NK-92 treated with Interleukin-12 subunit alpha and Interleukin-12 subunit beta, amount 100 ng/mL, for 24 hours (cell line): ENCODE measurements around the gene EVC2.
"Not testable (repeated sequence)": the region's sequence is repeated elsewhere in the genome, so short reads cannot be mapped to it uniquely, and the experiment has no call there.

Experiments
- DNase-seq: peaks from one replicate; lab custom pipeline; 2025; lab: John Stamatoyannopoulos, UW

Gene EVC2

DNA sequence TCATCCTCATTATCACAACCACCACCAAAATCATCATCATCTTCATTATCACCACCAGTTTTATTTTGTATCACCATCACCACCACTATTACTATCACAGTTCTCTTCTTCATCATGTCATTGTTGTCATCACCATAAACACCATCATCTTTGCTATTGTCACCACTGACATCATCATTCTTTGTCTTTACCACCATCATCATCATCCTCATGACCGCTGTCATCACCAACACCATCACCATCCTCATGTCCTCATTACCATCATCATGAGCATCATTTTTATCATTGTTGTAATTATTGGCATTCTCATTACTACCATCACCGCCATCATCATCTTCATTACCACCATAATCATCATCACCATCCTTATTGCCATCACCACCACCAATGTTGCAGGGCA is 34.0 kb upstream of the EVC2 start:
- no peak for DNase-seq

DNA sequence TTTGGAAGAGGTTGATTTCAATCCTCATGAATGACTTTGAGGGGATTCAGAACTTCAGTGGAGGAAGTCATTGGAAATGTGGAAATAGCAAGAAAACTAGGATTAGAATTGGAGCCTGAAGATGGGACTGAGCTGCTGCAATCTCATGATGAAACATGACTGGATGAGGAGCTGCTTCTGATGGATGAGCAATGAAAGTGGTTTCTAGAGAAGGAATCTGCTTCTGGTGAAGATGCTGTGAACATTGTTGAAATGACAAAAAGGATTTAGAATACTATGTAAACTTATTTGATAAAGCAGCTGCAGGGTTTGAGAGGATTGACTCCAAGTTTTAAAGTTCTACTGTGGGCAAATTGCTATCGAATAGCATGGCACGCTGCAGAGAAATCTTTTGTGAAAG is 29.7 kb upstream of the EVC2 start:
- DNase-seq, result no peak

DNA sequence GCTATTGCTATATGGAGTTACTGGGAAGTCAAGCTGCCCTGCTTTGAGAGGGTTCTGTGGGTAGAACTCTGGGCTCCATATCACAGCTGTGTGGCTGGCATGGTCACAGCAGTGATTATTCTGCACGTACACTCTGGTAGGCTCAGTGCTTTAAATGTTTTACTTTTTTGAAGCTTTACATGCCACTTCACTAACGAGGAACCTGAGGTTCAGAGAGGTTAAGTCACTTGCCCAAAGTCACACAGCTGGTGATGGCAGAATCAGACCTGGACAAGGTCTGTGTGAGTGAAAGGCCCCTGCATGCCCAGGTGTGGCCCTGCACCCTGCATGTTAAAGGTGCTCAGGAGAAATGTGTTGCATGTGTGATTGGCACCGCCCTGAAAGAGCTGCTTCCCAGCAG is 27.1 kb upstream of the EVC2 start:
- DNase-seq, result no peak

DNA sequence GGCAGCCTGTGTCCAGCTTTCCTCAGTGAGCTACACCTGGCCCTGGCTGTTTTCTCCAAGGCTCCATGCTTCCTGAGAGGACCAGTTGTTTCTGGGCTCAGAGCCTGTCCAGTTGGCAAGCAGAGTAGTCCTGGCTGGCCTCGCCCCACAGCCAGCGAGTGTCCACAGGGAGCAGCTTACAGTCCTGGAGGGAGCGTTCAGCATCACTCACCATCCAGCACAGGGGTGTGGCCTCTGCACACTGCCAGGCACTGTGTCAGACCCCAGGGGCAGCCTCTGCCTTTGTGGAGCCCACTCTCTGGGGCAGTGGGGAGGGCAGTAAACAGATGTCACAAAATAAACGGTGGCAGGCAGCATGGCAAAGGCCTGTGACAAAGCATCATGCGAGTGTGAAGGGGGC is 26.5 kb upstream of the EVC2 start:
- no peak for DNase-seq

DNA sequence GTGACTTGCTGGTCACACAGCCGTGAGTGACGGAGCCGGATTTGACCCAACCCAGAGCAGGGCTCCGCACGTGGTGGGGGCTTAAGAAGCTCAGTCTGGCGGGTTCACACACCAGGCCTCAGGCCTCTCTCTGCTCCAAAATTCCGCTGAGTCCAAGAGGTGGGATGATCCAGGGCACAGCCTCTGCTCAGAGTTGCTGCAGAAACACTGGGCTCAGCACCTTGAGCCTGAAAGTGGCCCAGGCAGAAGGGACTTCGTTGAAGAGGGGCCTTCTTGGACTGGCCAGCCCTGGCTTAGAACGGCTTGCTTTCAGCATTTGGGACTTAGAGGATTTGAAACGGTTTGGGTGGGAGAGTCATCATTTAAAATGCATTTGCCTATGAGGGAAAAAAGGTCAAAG is 23.8 kb upstream of the EVC2 start:
- DNase-seq, result no peak

DNA sequence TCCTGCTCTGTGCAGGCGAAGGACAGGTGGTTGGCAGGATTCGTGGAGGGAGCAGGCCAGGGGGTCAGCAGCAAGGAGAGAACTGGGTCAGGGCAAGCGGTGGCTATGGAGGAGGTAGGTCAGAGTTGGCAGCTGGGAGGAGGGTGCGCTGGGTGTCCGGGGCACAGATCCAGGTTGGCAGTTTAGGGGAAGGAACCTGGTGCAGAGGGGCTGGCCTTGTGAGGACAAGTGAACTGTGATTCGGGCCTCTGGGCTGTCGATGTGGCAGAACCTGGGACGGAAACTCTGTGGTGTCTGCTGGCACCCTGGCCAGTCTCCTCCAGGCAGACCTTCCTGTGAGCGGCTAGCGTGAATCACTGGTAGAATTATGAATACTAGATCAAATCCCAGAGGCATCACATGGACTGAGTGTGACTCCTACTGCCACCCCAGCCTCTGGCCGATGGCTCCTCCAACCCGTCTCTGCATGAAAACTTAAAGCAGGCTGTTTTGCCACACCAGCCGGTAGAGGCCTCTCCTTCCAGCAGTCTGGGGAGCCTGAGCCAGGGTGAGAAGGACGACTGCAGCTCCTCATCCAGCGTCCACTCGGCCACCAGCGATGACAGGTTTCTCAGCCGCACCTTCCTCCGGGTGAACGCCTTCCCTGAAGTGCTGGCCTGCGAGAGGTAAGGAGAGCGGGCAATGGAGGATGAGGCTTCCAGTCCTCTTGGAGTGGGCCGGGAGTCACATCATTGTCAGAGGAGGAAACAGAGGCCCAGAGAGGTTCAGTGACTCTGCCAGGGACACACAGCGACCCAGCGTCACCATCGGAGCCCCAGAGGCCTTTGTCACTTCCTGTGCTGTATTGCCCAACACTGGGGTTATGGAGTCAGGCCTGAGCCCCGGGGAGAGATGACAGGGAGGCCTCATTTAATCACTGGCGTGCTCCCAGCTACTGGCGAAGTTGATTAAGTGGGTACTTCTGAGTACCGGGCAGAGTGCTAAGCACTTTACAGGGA is 22.9 kb upstream of the EVC2 start:
- no peak for DNase-seq

DNA sequence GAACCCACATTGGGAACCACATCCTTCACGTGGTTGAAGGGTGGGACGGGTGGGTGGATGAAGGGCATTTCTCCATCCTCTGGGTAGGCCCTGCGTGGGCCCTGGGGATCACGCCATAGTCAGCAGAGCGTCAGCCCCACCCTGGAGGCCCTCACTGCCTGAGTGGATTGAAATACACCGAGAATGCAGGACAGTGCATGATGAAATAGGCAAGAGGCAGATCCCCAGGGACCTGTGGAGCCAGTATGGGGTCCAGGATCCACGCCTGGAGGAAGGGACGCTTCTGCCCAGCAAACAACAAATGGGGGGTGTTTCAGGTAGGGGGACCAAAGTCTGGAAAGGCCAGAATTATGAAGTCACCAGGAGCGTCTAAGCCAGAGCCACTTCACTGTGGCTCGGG is 22.1 kb upstream of the EVC2 start:
- no peak for DNase-seq

DNA sequence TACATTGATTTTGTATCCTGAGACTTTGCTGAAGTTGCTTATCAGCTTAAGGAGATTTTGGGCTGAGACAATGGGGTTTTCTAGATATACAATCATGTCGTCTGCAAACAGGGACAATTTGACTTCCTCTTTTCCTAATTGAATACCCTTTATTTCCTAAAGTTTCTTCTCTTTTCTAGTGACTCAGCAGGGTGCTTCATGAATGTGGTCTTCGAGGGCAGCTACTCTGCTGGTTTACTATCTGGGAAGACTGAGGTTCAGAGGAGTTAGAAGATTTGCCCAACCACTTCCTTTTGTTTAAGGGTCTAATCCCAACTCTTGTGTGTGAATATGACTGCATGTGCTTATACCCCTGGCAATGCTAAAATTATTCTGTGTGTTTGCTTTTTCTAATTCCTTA is 20.1 kb upstream of the EVC2 start:
- DNase-seq, result not testable (repeated sequence)

DNA sequence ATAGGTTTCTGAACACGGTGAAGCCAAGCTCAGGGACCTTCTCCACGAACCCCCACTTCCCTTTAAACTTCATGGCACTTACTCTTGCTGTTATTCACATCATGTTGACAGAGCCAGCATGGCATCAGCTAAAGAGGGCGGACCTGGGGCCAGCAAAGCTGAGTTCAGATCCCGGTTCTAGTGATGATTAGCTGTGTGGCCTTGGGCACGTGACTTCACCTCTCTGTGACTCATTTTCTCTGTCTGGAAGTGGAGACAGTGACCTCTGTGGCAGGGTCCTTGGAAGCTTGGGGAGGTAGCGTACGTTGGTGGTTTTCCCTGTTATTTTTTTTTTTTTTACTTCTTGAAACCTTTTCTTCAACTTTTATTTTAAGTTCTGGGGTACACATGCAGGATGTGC is 16.0 kb upstream of the EVC2 start:
- no peak for DNase-seq

DNA sequence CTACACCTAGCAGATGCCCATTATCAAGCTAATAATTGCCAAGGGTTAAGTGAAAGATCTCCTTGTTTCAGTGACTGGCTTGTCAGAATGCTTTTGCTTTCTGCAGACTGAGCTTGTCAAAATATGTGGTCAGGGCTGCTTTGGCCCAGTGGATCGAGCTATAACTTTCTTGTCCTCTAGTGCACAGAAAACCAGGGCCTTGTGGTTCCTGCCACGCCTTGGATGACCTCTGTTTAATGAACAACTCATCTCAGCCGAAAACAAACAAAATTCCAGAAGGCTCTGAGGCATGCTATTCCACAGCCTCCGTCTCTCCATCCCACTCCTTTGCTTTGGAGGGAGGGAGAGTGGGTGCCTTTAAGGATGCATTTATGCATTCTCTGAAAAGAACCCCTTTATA is 14.0 kb upstream of the EVC2 start:
- DNase-seq, result no peak

DNA sequence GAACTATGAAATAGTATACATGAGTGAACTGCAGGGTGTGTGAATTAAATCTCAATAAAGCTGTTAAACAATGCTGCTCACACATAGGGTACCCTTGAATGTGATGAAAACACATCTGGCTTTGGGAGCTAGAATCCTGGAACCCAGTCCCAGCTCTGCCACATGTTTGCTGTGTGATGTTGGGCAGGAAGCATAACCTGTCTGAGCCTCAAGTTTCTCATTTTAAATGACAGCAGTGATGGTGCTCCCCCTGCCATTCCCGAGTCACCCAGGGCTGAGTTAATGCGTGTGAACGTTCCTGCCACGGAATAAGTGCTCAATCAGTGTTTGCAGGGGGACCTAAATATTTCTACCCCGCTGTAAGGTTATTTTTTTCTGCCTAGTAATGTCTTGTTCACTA is 13.6 kb upstream of the EVC2 start:
- no peak for DNase-seq

DNA sequence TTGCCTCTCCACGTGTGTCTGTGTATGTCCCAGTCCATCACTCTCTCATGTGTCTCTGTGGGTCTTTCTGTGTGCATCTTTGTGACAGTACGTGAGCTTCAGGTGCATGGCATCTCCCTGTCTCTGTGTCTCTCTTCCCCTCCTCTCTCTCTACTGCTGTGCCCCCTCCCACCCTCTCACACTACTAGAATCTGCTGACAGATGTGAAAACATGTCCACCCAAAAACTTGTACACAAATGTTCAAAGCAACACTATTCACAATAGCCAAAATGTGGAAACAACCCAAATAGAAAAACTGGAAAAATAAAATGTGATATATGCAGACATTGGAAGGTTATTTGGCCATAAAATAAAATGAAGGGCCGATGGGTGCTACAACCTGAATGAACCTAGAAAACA is 12.6 kb upstream of the EVC2 start:
- no peak for DNase-seq

DNA sequence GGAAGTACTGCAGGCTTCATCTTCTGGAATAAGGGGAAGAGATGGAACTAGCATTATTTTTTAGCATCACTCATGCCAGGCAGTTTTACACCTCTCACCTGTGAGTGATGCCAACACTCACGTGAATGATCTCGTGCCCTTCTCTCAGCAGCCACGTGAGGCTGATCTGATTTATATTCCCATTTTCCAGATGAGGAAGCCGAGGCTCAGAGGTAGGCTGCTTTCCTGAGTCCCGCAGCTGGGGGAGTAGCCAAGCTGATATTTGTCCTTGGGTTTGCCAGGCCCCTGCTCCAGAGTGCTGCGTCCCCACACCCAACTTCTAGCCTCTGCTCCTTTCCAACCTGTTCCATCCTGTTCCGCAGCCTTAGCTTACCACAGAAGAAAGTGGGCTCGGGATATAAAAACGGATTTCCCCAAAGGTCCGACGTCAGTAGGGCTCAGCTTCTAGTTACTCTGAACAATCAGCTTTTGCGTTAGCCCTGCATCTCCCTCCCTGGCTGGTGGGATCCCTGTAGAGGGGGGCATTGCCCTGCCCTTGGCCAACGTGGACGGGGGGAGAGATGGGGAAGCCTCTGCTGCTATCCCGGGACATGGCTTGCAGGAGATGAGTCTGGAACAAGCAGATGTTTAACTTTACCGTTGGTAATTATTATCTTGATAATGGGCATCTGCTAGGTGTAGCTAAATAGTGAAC is 11.9 kb upstream of the EVC2 start:
- DNase-seq, result no peak

DNA sequence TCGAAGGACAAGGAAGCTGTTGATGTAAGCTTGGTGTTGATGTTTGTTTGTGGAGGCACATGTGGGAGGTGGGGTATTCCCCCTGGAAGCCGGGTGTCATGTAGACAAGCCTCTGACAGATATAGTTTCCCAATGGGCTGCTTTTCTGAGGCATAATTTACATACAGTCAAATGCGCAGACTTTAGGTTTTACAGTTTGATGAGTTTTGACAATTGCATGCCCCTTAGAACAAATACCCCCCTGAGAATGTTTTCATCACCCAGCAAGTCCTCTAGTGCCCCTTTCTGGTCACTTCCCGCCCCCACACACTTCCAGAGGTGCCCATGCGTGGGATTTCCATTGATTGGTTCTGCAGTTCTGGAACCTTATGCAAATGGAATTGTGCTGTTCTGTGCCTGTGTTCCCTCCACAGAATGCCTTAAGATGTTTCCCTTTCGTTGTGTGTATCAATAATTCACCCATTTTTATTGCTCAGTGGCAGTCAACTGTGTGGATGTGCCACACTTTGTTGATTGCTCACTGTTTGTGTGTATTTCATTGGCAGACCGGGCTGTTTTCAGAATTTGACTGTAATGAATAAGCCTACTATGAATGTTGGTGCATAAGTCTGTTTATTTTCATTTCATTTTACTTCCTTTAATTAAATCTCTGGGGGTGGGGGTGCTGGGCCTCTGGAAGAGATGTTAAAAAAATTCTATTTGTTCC is 11.1 kb upstream of the EVC2 start:
- DNase-seq, result no peak

DNA sequence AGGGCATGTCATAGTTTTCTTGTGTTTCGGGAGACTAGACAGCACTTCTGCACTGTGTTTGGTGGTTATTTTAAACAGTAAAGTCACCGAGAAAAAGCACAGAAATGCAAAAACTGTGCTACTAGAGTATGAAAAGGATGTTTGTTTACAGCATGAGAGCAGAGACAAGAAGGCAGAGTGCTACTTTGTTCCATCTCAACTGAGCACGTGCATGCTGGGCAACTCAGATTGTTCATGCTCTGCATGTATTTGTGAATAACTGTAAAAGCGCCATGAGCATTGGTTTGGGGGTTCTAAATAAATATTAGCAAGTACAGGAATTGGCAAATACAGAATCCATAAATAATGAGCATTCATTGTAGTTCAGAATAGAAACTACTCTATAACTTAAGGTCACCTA is 10.1 kb upstream of the EVC2 start:
- no peak for DNase-seq

DNA sequence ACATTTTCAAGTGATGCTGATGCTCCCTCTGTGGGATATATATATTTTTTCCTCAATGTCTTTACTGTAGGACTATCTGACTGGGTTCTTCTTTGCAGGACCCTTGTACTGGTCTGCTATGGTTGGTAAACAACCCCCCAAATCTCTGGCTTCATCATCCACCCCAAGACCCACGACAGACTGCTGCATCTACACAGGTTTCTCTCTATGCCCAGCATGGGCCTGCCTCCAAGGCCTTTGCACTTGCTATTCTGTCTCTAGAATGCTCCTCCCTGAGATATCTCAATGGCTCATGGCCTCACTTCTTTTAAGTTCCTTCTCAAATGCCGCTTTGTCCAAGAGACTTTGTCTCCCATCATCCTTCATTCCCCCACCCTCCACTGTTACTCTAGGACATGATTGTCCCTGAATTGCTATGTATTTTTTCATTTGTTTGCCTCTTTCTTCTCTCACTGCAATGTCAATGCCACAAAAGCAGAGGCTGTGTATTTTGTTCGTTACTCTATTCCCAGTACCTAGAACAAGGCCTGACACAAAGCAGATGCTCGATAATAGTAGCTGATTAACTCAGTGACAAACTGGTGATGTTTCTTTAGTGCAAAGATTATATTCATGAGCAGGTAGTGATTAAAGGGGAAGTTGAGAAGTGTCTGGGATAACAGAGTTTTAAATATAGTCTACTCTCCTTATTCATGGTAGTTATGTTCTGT is 9.2 kb upstream of the EVC2 start:
- DNase-seq, result no peak

DNA sequence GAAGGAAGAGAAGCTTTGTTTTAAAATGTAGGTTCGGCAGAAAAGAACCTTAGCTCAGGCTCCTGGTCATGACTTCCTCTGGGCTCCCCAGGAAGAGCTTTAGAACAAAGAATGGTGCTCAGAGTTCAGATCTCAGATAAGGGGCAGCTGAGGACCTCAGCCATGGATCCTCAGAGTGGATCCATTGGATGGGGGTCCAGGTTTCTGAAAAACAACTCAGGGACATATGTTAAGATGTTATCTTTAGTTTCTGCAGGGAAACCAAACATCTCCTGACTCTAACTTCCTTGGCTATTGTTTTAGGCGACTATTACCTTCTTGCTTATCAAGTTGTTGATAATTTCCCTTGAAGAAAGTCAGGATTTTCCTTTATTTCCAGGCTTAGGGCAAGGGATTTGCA is 8.0 kb upstream of the EVC2 start:
- DNase-seq, result no peak

DNA sequence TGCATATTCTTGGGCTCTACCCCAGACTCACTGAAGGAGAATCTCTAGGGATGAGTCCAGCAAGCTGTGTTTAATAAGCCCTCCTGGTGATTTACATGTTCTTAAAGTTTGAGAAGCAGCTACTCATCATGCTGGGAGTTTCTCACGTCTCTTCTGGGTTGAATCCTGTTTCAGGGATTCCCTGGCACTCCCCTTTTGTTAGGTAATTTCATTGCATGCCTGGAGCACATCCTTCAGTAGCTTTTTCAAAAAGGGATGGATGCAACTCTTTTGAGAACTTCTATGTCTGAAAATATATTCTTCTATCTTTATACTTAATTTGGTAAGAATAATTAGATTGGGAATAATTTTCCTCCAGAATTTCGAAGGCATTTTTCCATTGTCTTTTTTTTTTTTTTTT is 7.0 kb upstream of the EVC2 start:
- DNase-seq, result no peak

DNA sequence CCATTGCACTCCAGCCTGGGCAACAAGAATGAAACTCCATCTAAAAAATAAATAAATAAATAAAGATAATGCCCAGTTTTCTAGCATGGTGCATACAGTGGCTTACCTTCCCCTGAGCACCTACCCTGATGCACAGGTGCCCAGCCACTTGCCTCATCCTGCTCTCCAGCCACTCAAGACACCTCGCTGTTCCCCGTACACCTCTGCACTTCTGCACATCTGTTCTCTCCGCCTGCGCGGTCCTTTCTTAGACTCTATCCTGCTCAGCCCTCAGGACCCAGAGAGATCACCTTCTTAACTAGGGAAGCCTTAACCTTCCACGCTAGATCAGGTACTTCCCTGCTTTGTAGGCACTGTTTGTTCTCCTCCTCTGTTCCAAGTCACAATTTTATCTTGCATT is 5.5 kb upstream of the EVC2 start:
- DNase-seq, result no peak

DNA sequence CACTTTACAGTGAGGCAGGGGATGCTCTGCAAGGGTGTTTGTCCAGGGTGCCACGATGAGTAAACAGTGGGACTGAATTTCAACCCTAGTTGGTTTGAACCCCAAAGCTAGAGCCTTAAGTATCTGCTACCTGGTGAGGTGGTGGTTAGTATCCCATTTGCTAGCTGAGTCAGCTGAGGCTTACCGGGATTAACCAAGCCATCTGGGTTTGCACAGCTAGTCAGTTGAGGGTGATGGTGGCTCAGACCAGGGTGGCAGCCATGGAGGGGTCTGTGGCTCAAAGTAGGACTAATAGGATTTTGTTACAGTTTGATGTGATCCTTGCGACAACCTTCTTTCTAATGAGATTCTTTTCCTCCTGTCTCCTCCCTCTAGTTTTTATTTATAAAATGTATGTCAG is 4.6 kb upstream of the EVC2 start:
- DNase-seq, result no peak

DNA sequence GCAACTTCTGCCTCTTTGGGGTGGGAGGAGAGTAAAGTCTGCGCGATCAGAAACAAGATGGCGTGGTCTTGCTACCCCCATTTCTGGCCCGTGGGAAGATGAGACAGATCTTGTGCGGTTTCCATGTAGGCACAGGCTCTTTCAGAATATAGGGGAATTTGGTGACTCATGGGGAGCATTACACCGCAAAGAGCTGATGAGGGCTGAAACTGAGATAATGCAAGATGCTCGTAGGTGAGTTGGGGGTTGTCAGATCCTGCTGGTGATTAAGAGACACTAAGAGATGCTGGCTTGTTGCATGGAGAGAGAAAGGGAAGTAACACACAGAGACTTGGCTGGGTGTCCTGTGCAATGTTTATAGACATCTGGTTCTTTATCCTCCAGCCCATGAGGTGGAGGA is 4.2 kb upstream of the EVC2 start:
- DNase-seq, result no peak

DNA sequence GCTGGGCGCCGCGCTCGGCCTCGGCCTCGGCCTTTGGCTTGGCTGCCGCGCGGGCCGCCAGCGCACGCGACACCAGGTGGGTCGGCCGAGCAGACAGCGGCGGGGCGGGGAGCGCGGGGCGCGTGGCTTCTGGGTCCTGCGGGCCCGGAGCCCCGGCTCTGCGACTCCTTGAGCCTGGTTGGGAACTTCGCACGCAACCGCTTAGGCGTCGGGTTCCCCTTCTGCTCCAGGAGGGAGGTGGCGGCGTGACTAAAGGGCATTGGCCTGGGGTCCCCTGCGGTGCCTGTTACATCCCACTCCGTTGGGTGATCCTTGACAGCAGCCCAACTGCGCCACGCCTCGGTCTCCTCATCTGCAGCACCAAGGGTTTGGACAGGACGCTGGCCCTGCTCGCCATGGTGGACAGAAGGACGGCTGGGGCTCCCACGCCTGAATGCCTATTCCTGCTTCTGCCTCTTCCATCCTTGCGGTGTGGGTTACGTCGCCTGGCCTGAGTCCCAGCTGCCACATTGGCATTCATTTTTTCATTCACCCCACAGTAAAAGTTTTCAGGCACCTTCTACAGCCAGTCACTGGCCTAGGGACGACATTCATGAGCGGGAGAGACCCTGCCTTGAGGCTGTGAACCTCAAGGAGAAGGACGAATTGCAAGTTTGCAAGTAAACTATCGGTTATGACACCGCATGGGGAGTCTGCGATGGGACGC is 3.3 kb upstream of the EVC2 start:
- DNase-seq, result no peak
